Activated T-helper 17 cell treated with anti-CD3 and anti-CD28 coated beads, Interleukin-2, amount 50 U/mL, for 72 hours (primary cell): Measurements from ENCODE around the gene TOM1L2. TPM values are rescaled to one million over a fixed set of nuclear protein-coding genes. Genes with fewer than 3 reads are reported as not detected.

Source experiments
- ATAC-seq: fragments of 150-1000 bp; cut with Tn5 transposase; replicated peaks from 2 replicates; pipeline ENCODE4 v1.10.0; 2021; ENCODE audit warnings: mild to moderate bottlenecking, moderate library complexity
- H3K27ac Mint-ChIP-seq: one replicate; pipeline ENCODE4 v1.8.0; 2022; ENCODE audit warnings: mixed read lengths
- H3K27me3 Mint-ChIP-seq: one replicate; pipeline ENCODE4 v1.8.0; 2022; ENCODE audit warnings: mixed read lengths
- H3K36me3 Mint-ChIP-seq: one replicate; pipeline ENCODE4 v1.8.0; 2022; ENCODE audit warnings: low read depth, mild to moderate bottlenecking, mixed read lengths
- H3K4me1 Mint-ChIP-seq: one replicate; pipeline ENCODE4 v1.8.0; 2022; ENCODE audit warnings: mixed read lengths
- H3K4me3 Mint-ChIP-seq: one replicate; pipeline ENCODE4 v1.8.0; 2022; ENCODE audit warnings: mild to moderate bottlenecking, mixed read lengths
- H3K9me3 Mint-ChIP-seq: one replicate; pipeline ENCODE4 v1.8.0; 2022; ENCODE audit warnings: mixed read lengths
- total RNA-seq, 2 donors: library from RNA; stranded (reverse); gene quantifications; one replicate each; pipeline ENCODE4 v1.2.3, GENCODE V29; 2022

TOM1L2 gene
- total RNA-seq, 2 donors from 2014 or later, result 20.4 to 24.8 TPM

GRCh38 chr17:17819111-17819510 is 153.1 kb downstream of the TOM1L2 start:
- H3K27ac Mint-ChIP-seq, result no peak overlapping the region
- H3K27me3 Mint-ChIP-seq, result no peaks in the 10 kb centered on the region
- no peaks in the 10 kb centered on the region for H3K9me3 Mint-ChIP-seq
- no peak for ATAC-seq
- H3K4me3 Mint-ChIP-seq, result peak overlapping the region; percentile 56
- peaks cover 61% of the 10 kb centered on the region for H3K36me3 Mint-ChIP-seq
- peaks cover 26% of the 10 kb centered on the region for H3K4me1 Mint-ChIP-seq

- Mint-ChIP-seq H3K36me3 (peaks cover 64% of the 10 kb centered on the region), H3K4me3 (no peak overlapping the region), H3K9me3 (no peaks in the 10 kb centered on the region), H3K27me3 (no peaks in the 10 kb centered on the region), H3K4me1 (peaks cover 24% of the 10 kb centered on the region), H3K27ac (no peak overlapping the region)
- no peak for ATAC-seq
These were observed 154.1 kb downstream of the TOM1L2 start for GRCh38 chr17:17818088-17818526.

GRCh38 chr17:17817552-17817947 is 154.7 kb downstream of the TOM1L2 start:
- H3K4me1 Mint-ChIP-seq, result peaks cover 24% of the 10 kb centered on the region

GRCh38 chr17:17816831-17817551 is 155.2 kb downstream of the TOM1L2 start:
- H3K4me3 Mint-ChIP-seq, result no peak overlapping the region
- H3K4me1 Mint-ChIP-seq, result peaks cover 24% of the 10 kb centered on the region

More at GRCh38 chr17:17817552-17817947, 154.7 kb downstream of the TOM1L2 start:
- ATAC-seq, result no peak
- Mint-ChIP-seq H3K9me3 (no peaks in the 10 kb centered on the region), H3K36me3 (peaks cover 67% of the 10 kb centered on the region), H3K27me3 (no peaks in the 10 kb centered on the region), H3K4me3 (no peak overlapping the region), H3K27ac (no peak overlapping the region)

GRCh38 chr17:17816240-17816814 is 155.9 kb downstream of the TOM1L2 start:
- Mint-ChIP-seq H3K27ac (no peak overlapping the region), H3K9me3 (no peaks in the 10 kb centered on the region), H3K27me3 (no peaks in the 10 kb centered on the region), H3K4me1 (peaks cover 24% of the 10 kb centered on the region), H3K4me3 (no peak overlapping the region), H3K36me3 (peaks cover 77% of the 10 kb centered on the region)
- no peak for ATAC-seq

More at GRCh38 chr17:17816831-17817551, 155.2 kb downstream of the TOM1L2 start:
- Mint-ChIP-seq H3K27me3 (no peaks in the 10 kb centered on the region), H3K9me3 (no peaks in the 10 kb centered on the region), H3K27ac (no peak overlapping the region), H3K36me3 (peaks cover 70% of the 10 kb centered on the region)
- no peak for ATAC-seq

- peaks cover 84% of the 10 kb centered on the region for H3K36me3 Mint-ChIP-seq
- no peaks in the 10 kb centered on the region for H3K9me3 Mint-ChIP-seq
- peaks cover 18% of the 10 kb centered on the region for H3K4me1 Mint-ChIP-seq
- H3K4me3 Mint-ChIP-seq, result no peak overlapping the region
- ATAC-seq, result no peak
- no peak overlapping the region for H3K27ac Mint-ChIP-seq
- H3K27me3 Mint-ChIP-seq, result no peaks in the 10 kb centered on the region
These were observed 156.6 kb downstream of the TOM1L2 start for GRCh38 chr17:17815436-17816200.

- Mint-ChIP-seq H3K4me1 (peaks cover 13% of the 10 kb centered on the region), H3K4me3 (no peak overlapping the region), H3K27me3 (no peaks in the 10 kb centered on the region), H3K9me3 (no peaks in the 10 kb centered on the region), H3K36me3 (peaks cover 80% of the 10 kb centered on the region), H3K27ac (no peak overlapping the region)
- ATAC-seq, result no peak
These were observed 157.2 kb downstream of the TOM1L2 start for GRCh38 chr17:17815062-17815406.

GRCh38 chr17:17814162-17815061 is 157.8 kb downstream of the TOM1L2 start:
- H3K27me3 Mint-ChIP-seq, result no peaks in the 10 kb centered on the region
- H3K4me1 Mint-ChIP-seq, result peaks cover 7% of the 10 kb centered on the region
- no peak for ATAC-seq
- H3K4me3 Mint-ChIP-seq, result no peak overlapping the region
- peaks cover 74% of the 10 kb centered on the region for H3K36me3 Mint-ChIP-seq
- no peak overlapping the region for H3K27ac Mint-ChIP-seq
- H3K9me3 Mint-ChIP-seq, result no peaks in the 10 kb centered on the region

- H3K4me1 Mint-ChIP-seq, result peaks cover 2% of the 10 kb centered on the region
- no peak for ATAC-seq
- H3K27ac Mint-ChIP-seq, result no peak overlapping the region
- no peaks in the 10 kb centered on the region for H3K27me3 Mint-ChIP-seq
- peaks cover 67% of the 10 kb centered on the region for H3K36me3 Mint-ChIP-seq
- no peaks in the 10 kb centered on the region for H3K9me3 Mint-ChIP-seq
- H3K4me3 Mint-ChIP-seq, result no peak overlapping the region
These were observed 158.5 kb downstream of the TOM1L2 start for GRCh38 chr17:17813725-17814095.

- Mint-ChIP-seq H3K4me1 (no peaks in the 10 kb centered on the region), H3K9me3 (no peaks in the 10 kb centered on the region), H3K27me3 (no peaks in the 10 kb centered on the region), H3K27ac (no peak overlapping the region), H3K4me3 (no peak overlapping the region), H3K36me3 (peaks cover 62% of the 10 kb centered on the region)
- peak; percentile 27 for ATAC-seq
These were observed 159.0 kb downstream of the TOM1L2 start for GRCh38 chr17:17813055-17813724.

- no peaks in the 10 kb centered on the region for H3K4me1 Mint-ChIP-seq
- no peak overlapping the region for H3K4me3 Mint-ChIP-seq
- peak; percentile 58 for ATAC-seq
- H3K36me3 Mint-ChIP-seq, result peaks cover 54% of the 10 kb centered on the region
- no peaks in the 10 kb centered on the region for H3K9me3 Mint-ChIP-seq
- H3K27me3 Mint-ChIP-seq, result no peaks in the 10 kb centered on the region
- H3K27ac Mint-ChIP-seq, result no peak overlapping the region
These were observed 159.8 kb downstream of the TOM1L2 start for GRCh38 chr17:17812211-17813054.

GRCh38 chr17:17811381-17812210 is 160.6 kb downstream of the TOM1L2 start:
- ATAC-seq, result peak; percentile 11
- no peak overlapping the region for H3K27ac Mint-ChIP-seq
- H3K4me1 Mint-ChIP-seq, result no peaks in the 10 kb centered on the region
- no peaks in the 10 kb centered on the region for H3K9me3 Mint-ChIP-seq
- peaks cover 46% of the 10 kb centered on the region for H3K36me3 Mint-ChIP-seq
- no peaks in the 10 kb centered on the region for H3K27me3 Mint-ChIP-seq
- H3K4me3 Mint-ChIP-seq, result no peak overlapping the region
